SIG-M5 treated with dmso at 0.1 percent for 504 hours (cell line): ENCODE results near the gene HJURP.

Source experiments
- DNase-seq: peaks from one replicate; lab custom pipeline; 2025; ENCODE audit not compliant: unreplicated experiment; lab: John Stamatoyannopoulos, UW

Gene HJURP

GRCh38 chr2:233793465-233794127, 60.7 kb downstream of the HJURP start:
- no peak for DNase-seq

- DNase-seq, result no peak
These were observed 61.6 kb downstream of the HJURP start for GRCh38 chr2:233792720-233793119.

GRCh38 chr2:233791883-233792329, 62.4 kb downstream of the HJURP start:
- DNase-seq, result no peak

- no peak for DNase-seq
These were observed 63.0 kb downstream of the HJURP start for GRCh38 chr2:233791151-233791882.

- no peak for DNase-seq
These were observed 64.8 kb downstream of the HJURP start for GRCh38 chr2:233789554-233789953.
